BLaER1 (cell line): ENCODE results near the gene ANKRD52.

ENCODE experiments used
- H3K27ac ChIP-seq: shearing (Covaris generic); formaldehyde crosslinking; 2 replicates; pipeline ENCODE4 v1.8.1; 2022
- H3K27me3 ChIP-seq: shearing (Covaris generic); formaldehyde crosslinking; 2 replicates; pipeline ENCODE4 v1.8.1; 2022
- H3K36me3 ChIP-seq: shearing (Covaris generic); formaldehyde crosslinking; 2 replicates; pipeline ENCODE4 v1.8.1; 2022
- H3K4me1 ChIP-seq: shearing (Covaris generic); formaldehyde crosslinking; 2 replicates; pipeline ENCODE4 v1.8.1; 2022
- H3K4me2 ChIP-seq: shearing (Covaris generic); formaldehyde crosslinking; 2 replicates; pipeline ENCODE4 v1.8.1; 2022
- H3K4me3 ChIP-seq: shearing (Covaris generic); formaldehyde crosslinking; 2 replicates; pipeline ENCODE4 v1.8.1; 2022
- H3K9ac ChIP-seq: shearing (Covaris generic); formaldehyde crosslinking; 2 replicates; pipeline ENCODE4 v1.8.1; 2022
- H3K9me3 ChIP-seq: shearing (Covaris generic); formaldehyde crosslinking; 2 replicates; pipeline ENCODE4 v1.8.1; 2022
- H4K20me1 ChIP-seq: shearing (Covaris generic); formaldehyde crosslinking; 2 replicates; pipeline ENCODE4 v1.8.1; 2022
- Cebpa-rat ChIP-seq: shearing (Covaris generic); IDR thresholded peaks from 2 replicates; pipeline ENCODE4 v1.8.1; 2022

Gene ANKRD52

GRCh38 chr12:56229916-56230431 is 28.2 kb downstream of the ANKRD52 start, which contains the start of gene SLC39A5:
TSS of gene SLC39A5 (plus strand) at chr12:56230051. CDS start at chr12:56231275, 1,224 bp downstream.
- Histone ChIP-seq H3K27me3 (no peaks in the 10 kb centered on the region), H3K27ac (peak within 1 kb of the TSS; percentile 71), H3K4me1 (peaks cover 53% of the 10 kb centered on the region), H3K4me3 (no peak within 1 kb of the TSS), H3K36me3 (peaks cover 12% of the 10 kb centered on the region), H3K4me2 (peak within 1 kb of the TSS; percentile 73), H4K20me1 (no peaks in the 10 kb centered on the region), H3K9ac (0 out of 2 replicates have a peak within 1 kb of the TSS, but pooled peaks have one; percentile 5), H3K9me3 (no peaks in the 10 kb centered on the region)
- no peak for TF ChIP-seq Cebpa-rat

DNA sequence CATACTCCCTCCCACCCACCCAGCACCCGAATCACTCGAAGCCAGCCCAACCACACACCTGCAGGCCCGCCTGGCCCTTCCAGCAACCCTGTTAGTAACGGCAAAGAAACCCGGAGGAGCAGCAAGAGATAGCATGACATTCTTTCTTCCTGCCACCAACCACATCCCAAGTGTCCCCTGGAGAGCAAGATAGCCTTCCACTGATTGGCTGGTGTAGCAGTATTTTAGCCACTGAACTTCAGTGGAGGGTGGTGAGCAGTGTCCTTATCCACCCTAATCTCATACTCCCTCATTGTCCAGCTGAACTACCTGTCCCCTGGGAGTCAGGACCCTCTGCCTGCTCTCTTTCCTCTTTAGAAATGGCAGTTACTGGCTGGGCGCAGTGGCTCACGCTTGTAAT is 29.1 kb downstream of the ANKRD52 start:
- no peaks in the 10 kb centered on the region for H3K27me3 ChIP-seq
- no peaks in the 10 kb centered on the region for H4K20me1 ChIP-seq
- no peak overlapping the region for H3K4me3 ChIP-seq
- H3K36me3 ChIP-seq = peaks cover 12% of the 10 kb centered on the region
- H3K27ac ChIP-seq = peak overlapping the region; percentile 71
- no peak for TF ChIP-seq Cebpa-rat
- H3K9ac ChIP-seq = no peak overlapping the region
- H3K9me3 ChIP-seq = no peaks in the 10 kb centered on the region
- H3K4me1 ChIP-seq = peaks cover 58% of the 10 kb centered on the region
- peak overlapping the region; percentile 73 for H3K4me2 ChIP-seq

GRCh38 chr12:56224954-56225353 is 33.2 kb downstream of the ANKRD52 start:
- Histone ChIP-seq H3K36me3 (peaks cover 12% of the 10 kb centered on the region), H3K4me2 (peak overlapping the region; percentile 97), H3K27me3 (no peaks in the 10 kb centered on the region), H3K9me3 (no peaks in the 10 kb centered on the region), H3K4me1 (peaks cover 68% of the 10 kb centered on the region), H4K20me1 (0 out of 2 replicates have a peak, but pooled peaks cover 12% of the 10 kb centered on the region), H3K4me3 (peak overlapping the region; percentile 76), H3K9ac (peak overlapping the region; percentile 83), H3K27ac (peak overlapping the region; percentile 74)
- TF ChIP-seq Cebpa-rat = no peak

GRCh38 chr12:56224102-56224701 is 34.0 kb downstream of the ANKRD52 start, which contains the start of gene NABP2:
TSS of gene NABP2 (plus strand) at chr12:56224342. CDS start at chr12:56224857, 515 bp downstream.
- Histone ChIP-seq H4K20me1 (0 out of 2 replicates have a peak, but pooled peaks cover 13% of the 10 kb centered on the region), H3K4me2 (peak within 1 kb of the TSS; percentile 97), H3K27ac (peak within 1 kb of the TSS; percentile 74), H3K36me3 (peaks cover 12% of the 10 kb centered on the region), H3K9me3 (no peaks in the 10 kb centered on the region), H3K27me3 (no peaks in the 10 kb centered on the region), H3K4me3 (peak within 1 kb of the TSS; percentile 76), H3K4me1 (peaks cover 65% of the 10 kb centered on the region), H3K9ac (peak within 1 kb of the TSS; percentile 83)
- no peak for TF ChIP-seq Cebpa-rat

- Histone ChIP-seq H3K4me2 (peak overlapping the region; percentile 97), H3K27me3 (no peaks in the 10 kb centered on the region), H3K4me3 (peak overlapping the region; percentile 76), H3K36me3 (peaks cover 12% of the 10 kb centered on the region), H3K9me3 (no peaks in the 10 kb centered on the region), H4K20me1 (0 out of 2 replicates have a peak, but pooled peaks cover 13% of the 10 kb centered on the region), H3K4me1 (peaks cover 60% of the 10 kb centered on the region), H3K27ac (no peak overlapping the region), H3K9ac (peak overlapping the region; percentile 13; the same call in 1 of the 2 replicates)
- no peak for TF ChIP-seq Cebpa-rat
Measured at GRCh38 chr12:56223571-56224101, 34.5 kb downstream of the ANKRD52 start.

DNA sequence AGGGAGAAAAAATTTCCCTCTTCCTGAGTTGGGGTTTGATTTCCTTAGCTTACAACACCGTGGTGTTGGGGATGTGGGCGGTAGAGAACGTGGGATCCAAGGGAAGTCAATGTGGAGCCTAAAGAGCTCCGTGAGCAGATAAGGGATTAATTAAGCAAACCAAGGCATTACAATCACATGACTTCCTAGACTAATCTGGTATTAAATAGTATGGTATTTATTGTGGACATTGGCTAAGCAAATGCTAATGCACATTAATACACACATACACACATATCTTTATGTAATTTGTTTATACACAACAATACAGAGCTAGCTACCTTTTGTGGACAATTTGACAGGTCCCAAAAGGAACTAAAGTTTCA is 35.7 kb downstream of the ANKRD52 start:
- no peaks in the 10 kb centered on the region for H3K9me3 ChIP-seq
- peaks cover 53% of the 10 kb centered on the region for H3K4me1 ChIP-seq
- peak overlapping the region; percentile 91 for H3K9ac ChIP-seq
- peaks cover 19% of the 10 kb centered on the region; the same call in 1 of the 2 replicates for H4K20me1 ChIP-seq
- peak overlapping the region; percentile 92 for H3K27ac ChIP-seq
- H3K27me3 ChIP-seq = no peaks in the 10 kb centered on the region
- H3K36me3 ChIP-seq = peaks cover 18% of the 10 kb centered on the region
- H3K4me3 ChIP-seq = peak overlapping the region; percentile 83
- no peak for TF ChIP-seq Cebpa-rat
- H3K4me2 ChIP-seq = peak overlapping the region; percentile 97

DNA sequence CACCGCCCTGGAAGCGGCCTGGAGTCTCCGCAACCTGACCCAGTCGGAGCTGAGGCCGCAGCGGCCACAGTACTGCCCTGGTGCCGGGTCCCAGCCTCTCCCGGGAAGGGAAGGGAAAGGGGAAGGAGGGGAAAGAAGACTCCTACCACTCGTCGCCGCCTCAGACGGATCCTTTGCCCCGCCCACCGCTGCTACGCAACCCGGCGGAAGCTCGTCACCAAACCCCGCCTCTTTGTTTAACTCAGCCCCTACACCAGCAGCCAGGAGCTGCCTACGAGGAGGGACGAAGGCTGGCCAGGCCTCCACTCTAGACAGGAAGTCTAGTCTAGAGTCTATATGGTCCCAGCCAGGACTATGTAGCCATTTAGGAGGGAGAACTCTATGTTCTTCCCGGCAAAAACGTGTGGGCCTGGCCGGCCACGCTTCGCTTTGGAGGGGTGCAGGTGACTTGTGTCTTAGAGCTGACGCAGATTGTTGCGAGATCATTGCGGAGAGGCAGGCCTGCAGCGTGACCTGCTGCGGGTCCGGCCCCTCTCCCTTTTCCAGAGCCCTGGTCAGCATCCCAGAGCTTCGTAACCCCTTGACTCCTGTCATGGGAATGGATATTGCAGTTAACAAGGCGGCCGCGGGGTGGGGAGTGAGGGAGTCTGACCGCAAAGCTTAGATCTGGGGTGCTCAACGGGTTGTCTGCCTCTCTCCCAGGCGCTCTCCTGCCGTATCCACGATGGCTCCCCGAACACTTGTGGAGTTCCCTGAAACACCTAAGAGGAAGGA is 36.2 kb downstream of the ANKRD52 start, which contains the start of gene RNF41:
TSS of gene RNF41 (minus strand) at position 166 of the 774 bp plus-strand sequence. CDS start 7,875 bp downstream, outside the sequence.
- Histone ChIP-seq H3K4me1 (peaks cover 53% of the 10 kb centered on the region), H3K9ac (peak within 1 kb of the TSS; percentile 91)

GRCh38 chr12:56221232-56221756 is 36.9 kb downstream of the ANKRD52 start:
- peak overlapping the region; percentile 91 for H3K9ac ChIP-seq
- H3K4me1 ChIP-seq = peaks cover 53% of the 10 kb centered on the region
- peak overlapping the region; percentile 92 for H3K27ac ChIP-seq
- peak overlapping the region; percentile 83 for H3K4me3 ChIP-seq
- H3K36me3 ChIP-seq = peaks cover 30% of the 10 kb centered on the region
- no peaks in the 10 kb centered on the region for H3K9me3 ChIP-seq
- no peak for TF ChIP-seq Cebpa-rat
- peaks cover 31% of the 10 kb centered on the region; the same call in 1 of the 2 replicates for H4K20me1 ChIP-seq
- no peaks in the 10 kb centered on the region for H3K27me3 ChIP-seq
- peak overlapping the region; percentile 97 for H3K4me2 ChIP-seq

More for the DNA sequence above, 36.2 kb downstream of the ANKRD52 start, which contains the start of gene RNF41:
- Histone ChIP-seq H3K27me3 (no peaks in the 10 kb centered on the region), H3K27ac (peak within 1 kb of the TSS; percentile 92), H3K4me3 (peak within 1 kb of the TSS; percentile 83), H4K20me1 (peaks cover 24% of the 10 kb centered on the region; the same call in 1 of the 2 replicates), H3K36me3 (peaks cover 24% of the 10 kb centered on the region), H3K4me2 (peak within 1 kb of the TSS; percentile 97), H3K9me3 (no peaks in the 10 kb centered on the region)
- TF ChIP-seq Cebpa-rat = no peak

DNA sequence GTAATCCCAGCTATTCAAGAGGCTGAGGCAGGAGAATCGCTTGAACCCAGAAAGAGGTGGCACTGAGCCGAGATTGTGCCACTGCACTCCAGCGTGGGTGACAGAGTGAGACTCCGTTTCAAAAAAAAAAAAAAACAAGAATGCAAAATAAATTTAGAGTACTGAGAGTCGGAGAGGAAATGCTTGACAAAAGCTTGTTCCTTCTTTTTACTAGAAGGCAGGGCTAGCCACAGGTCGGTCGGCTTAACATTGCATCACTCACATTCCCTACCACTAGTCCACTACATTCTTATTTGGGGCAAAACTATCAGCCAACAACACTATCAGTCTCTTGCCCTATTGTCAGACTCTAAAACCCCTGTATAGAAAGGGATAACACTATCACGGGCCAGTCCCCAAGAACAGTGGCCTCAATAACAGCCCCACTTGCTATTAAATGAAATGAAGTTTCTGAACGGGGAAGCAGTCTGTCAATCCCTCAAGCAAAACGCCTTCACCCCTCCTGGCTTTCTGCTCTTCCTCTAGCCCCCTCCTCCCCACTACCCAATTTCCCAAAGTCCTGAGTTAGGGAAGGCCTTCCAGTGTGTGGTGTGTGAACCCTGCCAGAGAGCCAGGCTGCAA is 37.5 kb downstream of the ANKRD52 start:
- peak overlapping the region; percentile 97 for H3K4me2 ChIP-seq
- peaks cover 33% of the 10 kb centered on the region; the same call in 1 of the 2 replicates for H4K20me1 ChIP-seq
- H3K36me3 ChIP-seq = peaks cover 30% of the 10 kb centered on the region
- H3K27me3 ChIP-seq = no peaks in the 10 kb centered on the region
- H3K9ac ChIP-seq = peak overlapping the region; percentile 91
- peak overlapping the region; percentile 92 for H3K27ac ChIP-seq
- H3K9me3 ChIP-seq = no peaks in the 10 kb centered on the region
- peaks cover 49% of the 10 kb centered on the region for H3K4me1 ChIP-seq
- TF ChIP-seq Cebpa-rat = no peak
- peak overlapping the region; percentile 83 for H3K4me3 ChIP-seq
